GM10266 (cell line): Measurements from ENCODE around the gene RPS6KB2.
"Not testable (repeated sequence)": the region's sequence is repeated elsewhere in the genome, so short reads cannot be mapped to it uniquely, and the experiment has no call there.

ENCODE experiments used
- DNase-seq: peaks from one replicate; pipeline ENCODE4 v3.0.0; 2012; ENCODE audit errors: extremely low spot score
- CTCF ChIP-seq: IDR thresholded peaks from 2 replicates; pipeline ENCODE4 v1.5.1; 2012; ENCODE audit warnings: mild to moderate bottlenecking, low read depth; ENCODE audit not compliant: control insufficient read depth, insufficient read depth; ENCODE audit errors: missing control alignments

Gene RPS6KB2

GRCh38 chr11:67420646-67421429 lies 7.5 kb upstream of the RPS6KB2 start:
- DNase-seq = peak; percentile 100
- TF ChIP-seq CTCF = no peak

GRCh38 chr11:67421430-67422031 lies 6.8 kb upstream of the RPS6KB2 start:
- no peak for DNase-seq
- TF ChIP-seq CTCF = no peak

GRCh38 chr11:67422891-67423290 lies 5.4 kb upstream of the RPS6KB2 start:
- no peak for TF ChIP-seq CTCF
- no peak for DNase-seq

GRCh38 chr11:67423466-67423865 lies 4.8 kb upstream of the RPS6KB2 start:
- TF ChIP-seq CTCF = no peak
- no peak for DNase-seq

- TF ChIP-seq CTCF = no peak
- DNase-seq = no peak
Measured at GRCh38 chr11:67423891-67424613, 4.2 kb upstream of the RPS6KB2 start.

- DNase-seq = not testable (repeated sequence)
Measured at GRCh38 chr11:67427364-67427859, 882 bp upstream of the RPS6KB2 start.

- DNase-seq = no peak
- TF ChIP-seq CTCF = no peak
Measured at GRCh38 chr11:67429038-67429668, 859 bp downstream of the RPS6KB2 start.
